AG09319 (cell line): ENCODE measurements around the gene SLC25A29.
"Not testable (repeated sequence)": the region's sequence is repeated elsewhere in the genome, so short reads cannot be mapped to it uniquely, and the experiment has no call there.

ENCODE experiments used
- DNase-seq: peaks from one replicate; pipeline ENCODE4 v3.0.0-alpha.2; 2010; ENCODE audit warnings: low read depth; ENCODE audit errors: extremely low read depth
- TF ChIP-seq, protein P1 (sequence below): IDR thresholded peaks from 2 replicates; pipeline ENCODE4 v1.5.1; 2011; ENCODE audit warnings: low read depth, mild to moderate bottlenecking, inconsistent platforms, low read length, moderate library complexity

Gene SLC25A29

DNA sequence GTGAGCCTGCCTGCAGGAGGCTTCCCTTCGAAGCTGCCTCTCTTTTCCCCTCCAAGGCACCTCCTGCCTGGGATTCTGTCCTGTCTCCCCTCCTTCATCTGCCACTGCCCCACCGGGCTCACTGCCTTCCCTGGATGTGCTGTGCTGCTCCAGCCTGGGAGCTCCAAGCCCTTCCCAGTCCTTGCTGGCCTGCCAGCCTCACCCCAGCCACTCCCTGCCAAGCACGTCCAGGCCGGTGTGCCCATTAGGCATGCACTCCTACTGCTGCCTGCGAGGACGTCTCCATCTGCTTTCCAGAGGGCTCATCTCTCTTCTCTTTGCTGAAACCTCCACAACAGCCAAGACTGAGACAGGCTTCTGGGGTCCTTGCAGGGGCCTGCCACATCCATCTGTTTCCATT, 8.5 kb upstream of the SLC25A29 start:
- TF ChIP-seq, protein P1, sequence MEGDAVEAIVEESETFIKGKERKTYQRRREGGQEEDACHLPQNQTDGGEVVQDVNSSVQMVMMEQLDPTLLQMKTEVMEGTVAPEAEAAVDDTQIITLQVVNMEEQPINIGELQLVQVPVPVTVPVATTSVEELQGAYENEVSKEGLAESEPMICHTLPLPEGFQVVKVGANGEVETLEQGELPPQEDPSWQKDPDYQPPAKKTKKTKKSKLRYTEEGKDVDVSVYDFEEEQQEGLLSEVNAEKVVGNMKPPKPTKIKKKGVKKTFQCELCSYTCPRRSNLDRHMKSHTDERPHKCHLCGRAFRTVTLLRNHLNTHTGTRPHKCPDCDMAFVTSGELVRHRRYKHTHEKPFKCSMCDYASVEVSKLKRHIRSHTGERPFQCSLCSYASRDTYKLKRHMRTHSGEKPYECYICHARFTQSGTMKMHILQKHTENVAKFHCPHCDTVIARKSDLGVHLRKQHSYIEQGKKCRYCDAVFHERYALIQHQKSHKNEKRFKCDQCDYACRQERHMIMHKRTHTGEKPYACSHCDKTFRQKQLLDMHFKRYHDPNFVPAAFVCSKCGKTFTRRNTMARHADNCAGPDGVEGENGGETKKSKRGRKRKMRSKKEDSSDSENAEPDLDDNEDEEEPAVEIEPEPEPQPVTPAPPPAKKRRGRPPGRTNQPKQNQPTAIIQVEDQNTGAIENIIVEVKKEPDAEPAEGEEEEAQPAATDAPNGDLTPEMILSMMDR, result no peak
- no peak for DNase-seq

DNA sequence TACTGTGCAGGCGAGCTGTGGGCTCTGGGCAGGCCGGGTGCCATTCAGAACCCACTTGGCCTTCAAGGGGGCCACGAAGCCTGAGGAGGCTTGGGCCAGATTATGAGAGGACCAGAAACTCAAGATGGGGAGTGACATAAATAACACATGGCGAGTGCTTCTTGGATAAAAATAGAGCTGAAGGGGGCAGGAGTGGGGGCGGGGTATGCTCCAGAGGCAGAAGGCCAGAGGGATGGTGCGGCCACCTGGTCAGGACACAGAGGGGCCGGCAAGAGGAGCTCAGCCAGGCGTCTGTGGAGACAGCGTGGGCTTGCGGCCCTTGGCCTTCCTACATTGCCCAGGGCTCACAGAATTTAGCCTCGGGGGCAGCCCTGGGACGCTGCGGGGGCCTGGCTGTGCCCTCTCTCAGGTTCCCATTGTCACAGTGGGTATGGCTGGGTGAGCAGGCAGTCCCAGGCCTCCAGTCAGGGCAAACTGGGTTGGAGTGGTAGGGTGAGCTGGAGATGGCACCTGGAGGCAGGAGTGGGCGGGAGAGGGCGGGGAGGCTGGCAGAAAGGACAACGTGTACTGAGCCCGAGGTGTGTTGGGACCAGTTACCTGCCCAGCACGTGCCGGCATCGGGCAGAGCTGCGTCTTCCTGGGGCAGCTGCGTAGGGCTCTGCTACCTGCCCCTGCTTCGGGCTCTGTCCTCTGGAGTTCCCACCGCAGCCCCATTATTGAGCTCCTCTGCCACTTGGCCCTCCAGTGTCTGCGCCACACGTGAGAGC, 7.4 kb upstream of the SLC25A29 start:
- TF ChIP-seq, protein P1, result no peak
- DNase-seq, result no peak

DNA sequence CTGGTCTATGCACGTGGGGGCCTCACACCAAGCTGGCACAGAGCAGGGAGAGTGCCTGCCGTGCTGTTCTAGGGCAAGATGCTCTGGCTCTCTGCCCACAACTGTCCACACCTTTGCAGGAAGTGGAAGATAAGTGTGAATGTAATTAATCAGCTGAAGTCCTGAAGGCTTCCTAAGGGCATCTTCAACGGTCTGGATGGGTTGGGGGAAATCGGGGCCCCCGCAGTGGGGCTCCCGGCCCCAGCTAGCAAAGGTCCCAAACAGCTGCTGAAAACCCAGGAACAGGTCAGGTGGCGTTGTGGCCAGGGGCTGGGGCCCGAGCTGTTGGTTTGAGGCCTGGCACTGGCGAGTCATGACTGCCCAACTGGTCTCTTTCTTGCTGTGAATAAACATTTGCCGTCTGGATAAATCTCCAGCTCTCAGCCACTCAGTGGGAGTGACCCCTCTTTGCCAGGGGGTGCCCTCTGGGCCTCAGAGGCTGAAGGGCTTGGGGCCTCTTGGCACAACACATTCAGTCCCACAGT, 6.7 kb upstream of the SLC25A29 start:
- TF ChIP-seq, protein P1, result no peak
- no peak for DNase-seq

DNA sequence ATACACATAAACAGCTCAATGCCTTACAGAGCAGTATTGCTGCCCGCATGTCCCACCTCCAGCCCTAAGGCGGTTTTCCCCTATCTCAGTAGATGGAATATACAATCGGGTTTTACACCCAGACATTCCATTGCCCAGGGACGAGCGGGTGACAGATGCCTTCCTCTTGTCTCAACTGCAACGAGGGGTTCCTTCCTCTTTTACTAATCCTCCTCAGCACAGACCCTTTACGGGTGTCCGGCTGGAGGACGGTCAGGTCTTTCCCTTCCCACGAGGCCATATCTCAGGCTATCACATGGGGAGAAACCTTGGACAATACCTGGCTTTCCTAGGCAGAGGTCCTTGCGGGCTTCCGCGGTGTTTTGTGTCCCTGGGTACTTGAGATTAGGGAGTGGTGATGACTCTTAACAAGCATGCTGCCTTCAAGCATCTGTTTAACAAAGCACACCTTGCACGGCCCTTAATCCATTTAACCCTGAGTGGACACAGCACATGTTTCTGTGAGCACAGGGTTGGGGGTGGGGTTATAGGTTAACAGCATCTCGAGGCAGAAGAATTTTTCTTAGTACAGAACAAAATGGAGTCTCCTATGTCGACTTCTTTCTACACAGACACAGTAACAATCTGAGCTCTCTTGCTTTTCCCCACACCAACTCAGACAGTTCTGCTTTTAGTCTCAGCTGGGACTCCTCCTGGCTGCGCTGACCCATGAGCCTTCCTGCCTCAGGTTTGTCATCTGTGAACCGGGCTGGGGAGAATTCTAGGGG, 6.0 kb upstream of the SLC25A29 start:
- DNase-seq, result not testable (repeated sequence)

DNA sequence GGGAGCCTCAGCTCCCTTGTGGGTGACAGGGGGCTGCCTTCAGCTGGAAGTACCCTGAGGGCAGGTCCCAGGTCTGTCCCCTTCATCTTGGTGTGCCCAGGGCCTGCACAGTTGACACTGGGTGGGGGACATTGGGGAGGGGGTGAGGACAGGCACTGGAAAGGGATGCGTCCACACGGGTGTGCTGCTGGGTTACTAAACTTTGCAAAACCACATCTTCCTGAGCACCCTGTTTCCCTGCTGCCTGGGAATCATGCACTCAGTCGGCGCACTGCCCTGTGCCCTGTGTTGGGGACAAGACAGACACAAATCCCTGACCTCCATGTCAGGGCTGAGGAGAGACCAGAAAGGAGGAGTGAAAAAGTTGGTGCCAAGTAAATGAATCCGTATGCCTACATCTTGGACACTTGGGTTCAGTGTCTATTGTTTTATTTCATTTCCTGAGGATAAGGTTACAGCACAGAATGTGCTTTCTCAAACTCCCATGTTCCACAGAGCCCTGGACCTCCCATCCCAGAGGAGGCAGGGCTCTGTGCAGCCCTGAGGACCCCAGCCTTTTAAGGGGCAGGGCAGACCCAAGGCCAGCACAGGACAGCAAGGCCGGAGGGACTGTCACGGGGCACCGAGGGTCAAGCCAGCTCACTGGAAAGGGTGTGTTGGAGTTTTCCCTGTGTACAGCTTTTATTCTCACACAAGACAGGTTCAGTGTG, 2.9 kb upstream of the SLC25A29 start:
- no peak for DNase-seq
- TF ChIP-seq, protein P1, result no peak

DNA sequence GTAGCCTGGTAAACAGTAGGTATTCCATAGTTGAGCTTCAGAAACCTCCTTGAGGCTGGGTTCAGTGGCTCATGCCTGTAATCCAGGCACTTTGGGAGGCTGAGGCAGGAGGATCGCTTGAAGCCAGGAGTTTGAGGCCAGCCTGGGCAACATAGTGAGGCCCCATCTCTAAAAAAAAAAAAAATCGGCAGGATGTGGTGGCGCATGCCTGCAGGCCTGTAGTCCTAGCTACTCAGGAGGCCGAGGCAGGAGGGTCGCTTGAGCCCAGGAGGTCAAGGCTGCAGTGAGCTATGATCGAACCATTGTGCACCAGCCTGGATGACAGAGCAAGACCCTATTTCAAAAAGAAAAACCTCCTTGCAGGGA, 2.2 kb upstream of the SLC25A29 start:
- DNase-seq, result not testable (repeated sequence)

DNA sequence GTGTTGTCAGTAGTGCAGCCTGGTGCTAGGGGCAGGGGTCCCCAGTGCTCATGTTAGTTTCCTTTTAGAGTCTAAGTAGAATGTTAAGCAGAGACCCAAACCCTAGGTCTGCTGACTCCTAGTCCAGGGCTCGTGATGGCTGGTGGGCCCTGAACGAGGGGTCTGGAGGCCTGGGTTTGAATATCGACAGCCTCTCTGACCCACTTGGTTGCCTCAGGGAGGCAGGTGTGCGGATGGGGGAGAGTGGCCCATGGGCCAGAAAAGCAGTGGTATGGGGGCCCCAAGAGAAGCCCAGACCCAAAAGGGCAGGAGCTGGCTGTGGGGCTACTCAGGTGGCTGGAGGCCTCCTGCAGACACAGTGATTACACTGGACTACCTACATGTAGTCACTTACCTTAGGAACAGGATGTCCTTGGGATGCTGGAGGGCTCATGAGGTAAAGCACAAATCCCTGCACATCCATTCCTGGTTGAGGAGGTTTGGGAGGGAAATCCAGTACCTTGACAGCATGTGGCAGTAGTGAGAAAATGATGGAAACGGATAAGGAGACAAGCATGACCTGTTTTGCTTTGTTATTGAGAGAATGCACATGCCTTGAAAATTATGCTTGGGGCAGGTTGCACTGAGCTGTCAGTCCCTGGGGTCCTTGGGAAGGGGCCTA, 1.7 kb upstream of the SLC25A29 start:
- TF ChIP-seq, protein P1, result no peak
- DNase-seq, result no peak
